ENCODE data around the gene SLC17A8.

DNA sequence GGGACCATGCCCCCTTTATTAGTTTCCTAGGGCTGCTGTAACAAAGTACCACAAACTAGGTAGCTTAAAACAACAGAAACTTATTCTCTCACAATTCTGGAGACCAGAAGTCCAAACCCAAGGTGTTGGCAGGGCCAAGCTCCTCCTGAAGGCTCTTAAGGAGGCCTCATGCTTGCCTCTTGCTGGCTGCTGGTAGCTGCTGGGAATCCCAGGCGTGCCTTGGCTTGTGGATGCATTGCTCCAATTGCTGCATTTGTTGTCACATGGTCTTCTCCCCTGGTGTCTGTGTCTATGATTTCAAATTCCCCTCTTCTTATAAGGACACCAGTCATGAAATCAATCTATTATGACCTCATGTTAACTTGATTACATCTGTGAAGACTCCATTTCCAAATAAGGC is 11.2 kb downstream of the SLC17A8 start:
- TF ChIP-seq, protein P1, sequence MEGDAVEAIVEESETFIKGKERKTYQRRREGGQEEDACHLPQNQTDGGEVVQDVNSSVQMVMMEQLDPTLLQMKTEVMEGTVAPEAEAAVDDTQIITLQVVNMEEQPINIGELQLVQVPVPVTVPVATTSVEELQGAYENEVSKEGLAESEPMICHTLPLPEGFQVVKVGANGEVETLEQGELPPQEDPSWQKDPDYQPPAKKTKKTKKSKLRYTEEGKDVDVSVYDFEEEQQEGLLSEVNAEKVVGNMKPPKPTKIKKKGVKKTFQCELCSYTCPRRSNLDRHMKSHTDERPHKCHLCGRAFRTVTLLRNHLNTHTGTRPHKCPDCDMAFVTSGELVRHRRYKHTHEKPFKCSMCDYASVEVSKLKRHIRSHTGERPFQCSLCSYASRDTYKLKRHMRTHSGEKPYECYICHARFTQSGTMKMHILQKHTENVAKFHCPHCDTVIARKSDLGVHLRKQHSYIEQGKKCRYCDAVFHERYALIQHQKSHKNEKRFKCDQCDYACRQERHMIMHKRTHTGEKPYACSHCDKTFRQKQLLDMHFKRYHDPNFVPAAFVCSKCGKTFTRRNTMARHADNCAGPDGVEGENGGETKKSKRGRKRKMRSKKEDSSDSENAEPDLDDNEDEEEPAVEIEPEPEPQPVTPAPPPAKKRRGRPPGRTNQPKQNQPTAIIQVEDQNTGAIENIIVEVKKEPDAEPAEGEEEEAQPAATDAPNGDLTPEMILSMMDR (IDR thresholded peaks at IDR 0.05), result no peak
- no peak for TF ChIP-seq POLR2A (IDR thresholded peaks at IDR 0.05)
